ENCODE results near the gene GJC1.
"Not testable (repeated sequence)": the region's sequence is repeated elsewhere in the genome, so short reads cannot be mapped to it uniquely, and the experiment has no call there.

The GJC1 gene

GRCh38 chr17:44827863-44828262 lies 2.2 kb downstream of the GJC1 start:
- DNase-seq (ENCODE audit: low spot score): no peak
- TF ChIP-seq CTCF (IDR thresholded peaks at IDR 0.05; ENCODE audit: extremely low read depth, insufficient read depth, missing control alignments): no peak
- in situ Hi-C loops (cut with MboI; ENCODE audit: low pct_unique_long_range_greater_than_20kb, low sequenced_read_pairs, unreplicated experiment): no loop called here

GRCh38 chr17:44826123-44826790 lies 3.8 kb downstream of the GJC1 start:
- no peak for TF ChIP-seq CTCF (IDR thresholded peaks at IDR 0.05; ENCODE audit: extremely low read depth, insufficient read depth, missing control alignments)
- in situ Hi-C loops (cut with MboI; ENCODE audit: low pct_unique_long_range_greater_than_20kb, low sequenced_read_pairs, unreplicated experiment): no loop called here
- no peak for DNase-seq (ENCODE audit: low spot score)

DNA sequence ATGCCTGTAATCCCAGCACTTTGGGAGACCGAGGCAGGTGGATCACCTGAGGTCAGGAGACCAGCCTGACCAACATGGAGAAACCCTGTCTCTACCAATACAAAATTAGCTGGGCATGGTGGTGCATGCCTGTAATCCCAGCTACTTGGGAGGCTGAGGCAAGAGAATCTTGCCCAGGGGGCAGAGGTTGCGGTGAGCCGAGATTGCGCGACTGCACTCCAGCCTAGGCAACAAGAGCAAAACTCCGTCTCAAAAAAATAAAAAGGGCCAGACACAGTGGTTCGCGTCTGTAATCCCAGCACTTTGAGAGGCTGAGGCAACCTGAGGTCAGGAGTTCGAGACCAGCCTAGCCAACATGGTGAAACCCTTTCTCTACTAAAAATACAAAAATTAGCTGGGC lies 4.9 kb downstream of the GJC1 start:
- DNase-seq (ENCODE audit: low spot score); in situ Hi-C loops (cut with MboI; ENCODE audit: low pct_unique_long_range_greater_than_20kb, low sequenced_read_pairs, unreplicated experiment): not testable (repeated sequence)

DNA sequence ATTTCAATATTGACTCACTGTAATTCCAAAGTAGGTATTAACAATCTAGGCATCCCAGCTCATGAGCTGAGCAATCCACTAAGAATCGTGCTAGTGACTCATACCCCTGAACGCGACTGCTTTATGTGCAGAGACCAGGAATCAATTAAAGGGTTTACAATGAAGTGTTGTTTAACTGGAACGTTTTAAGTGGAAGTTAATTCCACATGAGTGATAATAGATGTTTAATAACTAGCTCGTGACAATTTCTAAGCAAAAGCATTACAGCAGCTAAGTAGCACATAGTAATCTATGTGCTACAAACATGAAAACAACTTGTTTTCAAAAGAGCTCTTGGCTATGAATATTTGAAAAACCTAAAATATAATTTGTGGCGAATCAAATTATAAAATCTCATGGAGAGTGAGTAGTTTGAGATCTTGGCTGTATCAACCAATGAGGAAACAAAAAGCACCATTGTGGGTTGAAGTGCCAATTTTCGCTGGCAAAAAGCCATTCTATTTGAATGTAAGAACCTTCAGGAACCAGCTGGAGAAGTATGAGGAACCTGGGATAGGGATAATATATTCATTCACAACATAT lies 9.4 kb downstream of the GJC1 start:
- no peak for TF ChIP-seq CTCF (IDR thresholded peaks at IDR 0.05; ENCODE audit: extremely low read depth, insufficient read depth, missing control alignments)
- in situ Hi-C loops (cut with MboI; ENCODE audit: low pct_unique_long_range_greater_than_20kb, low sequenced_read_pairs, unreplicated experiment): no loop called here
- no peak for DNase-seq (ENCODE audit: low spot score)

GRCh38 chr17:44818508-44818907 lies 11.6 kb downstream of the GJC1 start:
- in situ Hi-C loops (cut with MboI; ENCODE audit: low pct_unique_long_range_greater_than_20kb, low sequenced_read_pairs, unreplicated experiment); DNase-seq (ENCODE audit: low spot score): not testable (repeated sequence)

DNA sequence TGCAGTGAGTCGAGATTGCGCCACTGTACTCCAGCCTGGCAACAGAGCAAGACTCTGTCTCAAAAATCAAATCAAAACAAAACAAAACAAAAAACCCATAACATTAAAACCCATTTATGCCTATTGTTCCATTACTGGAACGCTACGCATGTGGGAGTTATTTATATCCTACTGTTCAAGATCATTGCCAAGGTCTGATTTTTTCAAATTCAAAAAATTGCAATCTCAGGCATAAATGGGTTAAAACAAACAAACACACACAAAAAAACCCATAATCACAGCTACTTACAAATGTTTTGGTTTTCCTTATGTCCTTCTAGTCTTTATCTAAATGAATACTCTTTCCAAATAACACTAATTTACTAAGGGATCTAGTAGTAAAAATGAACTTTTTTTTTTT lies 17.8 kb downstream of the GJC1 start:
- in situ Hi-C loops (cut with MboI; ENCODE audit: low pct_unique_long_range_greater_than_20kb, low sequenced_read_pairs, unreplicated experiment): no loop called here
- TF ChIP-seq CTCF (IDR thresholded peaks at IDR 0.05; ENCODE audit: extremely low read depth, insufficient read depth, missing control alignments): no peak
- DNase-seq (ENCODE audit: low spot score): no peak

- DNase-seq (ENCODE audit: low spot score); in situ Hi-C loops (cut with MboI; ENCODE audit: low pct_unique_long_range_greater_than_20kb, low sequenced_read_pairs, unreplicated experiment): not testable (repeated sequence)
Observed at GRCh38 chr17:44808656-44809388, 21.3 kb downstream of the GJC1 start.

DNA sequence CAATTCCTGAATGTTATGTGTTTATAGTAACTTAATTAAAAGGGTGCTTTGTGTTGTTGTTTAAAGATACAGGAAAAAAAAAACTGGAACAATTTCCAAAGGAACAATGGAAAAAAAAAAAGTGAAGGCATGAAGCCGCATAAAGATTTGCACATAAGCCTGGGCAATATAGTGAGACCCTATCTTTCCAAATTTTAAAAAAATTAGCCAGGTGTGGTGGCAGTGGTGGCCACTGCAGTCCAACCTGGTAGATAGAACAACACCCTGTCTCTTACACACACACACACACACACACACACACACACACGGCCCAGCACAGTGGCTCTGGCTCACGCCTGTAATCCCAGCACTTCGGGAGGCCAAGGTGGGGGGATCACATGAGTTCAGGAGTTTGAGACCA lies 21.9 kb downstream of the GJC1 start:
- no peak for TF ChIP-seq CTCF (IDR thresholded peaks at IDR 0.05; ENCODE audit: extremely low read depth, insufficient read depth, missing control alignments)
- in situ Hi-C loops (cut with MboI; ENCODE audit: low pct_unique_long_range_greater_than_20kb, low sequenced_read_pairs, unreplicated experiment): no loop called here
- no peak for DNase-seq (ENCODE audit: low spot score)
